ENCODE data around the gene PDE6D. TPM values are rescaled to one million over a fixed set of nuclear protein-coding genes. Genes with fewer than 3 reads are reported as not detected.

The PDE6D gene
- total RNA-seq, 3 donors from 2014 or later (not counting 1 experiment from before 2014, with no cell fraction given), result 21.6 to 29.2 (median 22.8) TPM

GRCh38 chr2:231795525-231796327, 14.6 kb upstream of the PDE6D start:
- H3K27ac Mint-ChIP-seq, result no peak overlapping the region
- no peak for ATAC-seq
- peaks cover 6 to 9% of the 10 kb centered on the region in 2 donors for H3K4me1 Mint-ChIP-seq
- TF ChIP-seq CTCF (IDR thresholded peaks at IDR 0.05), result no peak
- no peak overlapping the region for H3K4me3 Mint-ChIP-seq
- Histone ChIP-seq H3K27ac (ENCODE audit: low read length) (no peak overlapping the region), H3K9me3 (ENCODE audit: control insufficient read depth, insufficient read depth, low read length) (no peaks in the 10 kb centered on the region), H3K36me3 (ENCODE audit: control insufficient read depth, insufficient read depth, low read length) (peaks cover 50% of the 10 kb centered on the region), H3K4me1 (ENCODE audit: control insufficient read depth, insufficient read depth, low read length) (no peaks in the 10 kb centered on the region), H3K4me3 (ENCODE audit: low read length) (no peak overlapping the region), H3K27me3 (ENCODE audit: control insufficient read depth, insufficient read depth, low read length) (no peaks in the 10 kb centered on the region)
- intact Hi-C loops (cut with micrococcal nuclease), result no loop called here
- no peak for DNase-seq
- 98% methylated on average over 9 of the region's 9 CpGs for WGBS (ENCODE audit: insufficient coverage)
- H3K9me3 Mint-ChIP-seq, result no peaks in the 10 kb centered on the region
- H3K36me3 Mint-ChIP-seq, result peaks cover 15% of the 10 kb centered on the region
- H3K27me3 Mint-ChIP-seq (ENCODE audit: low read depth in 2 of 2), result no peaks in the 10 kb centered on the region

GRCh38 chr2:231794383-231794782, 13.3 kb upstream of the PDE6D start:
- WGBS (ENCODE audit: insufficient coverage), result 100% methylated on average over 3 of the region's 3 CpGs
- Mint-ChIP-seq H3K27ac (no peak overlapping the region), H3K9me3 (no peaks in the 10 kb centered on the region), H3K36me3 (peaks cover 15% of the 10 kb centered on the region), H3K27me3 (ENCODE audit: low read depth in 2 of 2) (no peaks in the 10 kb centered on the region), H3K4me3 (no peak overlapping the region), H3K4me1 (peaks cover 6 to 18% of the 10 kb centered on the region in 2 donors)
- ATAC-seq (no peak), DNase-seq (no peak)
- Histone ChIP-seq H3K27ac (ENCODE audit: low read length) (no peak overlapping the region), H3K4me1 (ENCODE audit: control insufficient read depth, insufficient read depth, low read length) (no peaks in the 10 kb centered on the region), H3K27me3 (ENCODE audit: control insufficient read depth, insufficient read depth, low read length) (no peaks in the 10 kb centered on the region), H3K4me3 (ENCODE audit: low read length) (no peak overlapping the region), H3K36me3 (ENCODE audit: control insufficient read depth, insufficient read depth, low read length) (peaks cover 45% of the 10 kb centered on the region), H3K9me3 (ENCODE audit: control insufficient read depth, insufficient read depth, low read length) (no peaks in the 10 kb centered on the region)
- intact Hi-C loops (cut with micrococcal nuclease), result no loop called here
- TF ChIP-seq CTCF (IDR thresholded peaks at IDR 0.05), result no peak

GRCh38 chr2:231791107-231791506, 10.0 kb upstream of the PDE6D start:
- peaks cover 8% of the 10 kb centered on the region for H3K4me1 ChIP-seq (ENCODE audit: control insufficient read depth, insufficient read depth, low read length)
- H3K9me3 ChIP-seq (ENCODE audit: control insufficient read depth, insufficient read depth, low read length), result no peaks in the 10 kb centered on the region
- H3K36me3 ChIP-seq (ENCODE audit: control insufficient read depth, insufficient read depth, low read length), result peaks cover 35% of the 10 kb centered on the region
- no peaks in the 10 kb centered on the region for H3K27me3 Mint-ChIP-seq (ENCODE audit: low read depth in 2 of 2)
- H3K4me3 ChIP-seq (ENCODE audit: low read length), result no peak overlapping the region
- H3K9me3 Mint-ChIP-seq, result no peaks in the 10 kb centered on the region
- DNase-seq (no peak), ATAC-seq (no peak)
- H3K4me3 Mint-ChIP-seq, result no peak overlapping the region
- peaks cover 20 to 38% of the 10 kb centered on the region in 2 donors for H3K4me1 Mint-ChIP-seq
- H3K27ac Mint-ChIP-seq, result no peak overlapping the region
- no peak overlapping the region for H3K27ac ChIP-seq (ENCODE audit: low read length)
- no peak for TF ChIP-seq CTCF (IDR thresholded peaks at IDR 0.05)
- WGBS (ENCODE audit: insufficient coverage), result 90% methylated on average over 3 of the region's 3 CpGs
- H3K27me3 ChIP-seq (ENCODE audit: control insufficient read depth, insufficient read depth, low read length), result no peaks in the 10 kb centered on the region
- intact Hi-C loops (cut with micrococcal nuclease), result no loop called here
- H3K36me3 Mint-ChIP-seq, result peaks cover 8% of the 10 kb centered on the region

- Mint-ChIP-seq H3K27me3 (ENCODE audit: low read depth in 2 of 2) (no peaks in the 10 kb centered on the region), H3K4me1 (peaks cover 49 to 60% of the 10 kb centered on the region in 2 donors), H3K36me3 (no peaks in the 10 kb centered on the region), H3K9me3 (no peaks in the 10 kb centered on the region), H3K4me3 (peak overlapping the region; percentile 95), H3K27ac (peak overlapping the region; percentile 82 to 89)
- ATAC-seq (no peak), DNase-seq (no peak)
- 26% methylated on average over 11 of the region's 11 CpGs for WGBS (ENCODE audit: insufficient coverage)
- H3K9me3 ChIP-seq (ENCODE audit: control insufficient read depth, insufficient read depth, low read length), result no peaks in the 10 kb centered on the region
- peaks cover 18% of the 10 kb centered on the region for H3K4me1 ChIP-seq (ENCODE audit: control insufficient read depth, insufficient read depth, low read length)
- peaks cover 17% of the 10 kb centered on the region for H3K36me3 ChIP-seq (ENCODE audit: control insufficient read depth, insufficient read depth, low read length)
- intact Hi-C loops (cut with micrococcal nuclease), result no loop called here
- H3K27me3 ChIP-seq (ENCODE audit: control insufficient read depth, insufficient read depth, low read length), result no peaks in the 10 kb centered on the region
- no peak for TF ChIP-seq CTCF (IDR thresholded peaks at IDR 0.05)
- H3K4me3 ChIP-seq (ENCODE audit: low read length), result peak overlapping the region; percentile 62
- H3K27ac ChIP-seq (ENCODE audit: low read length), result no peak overlapping the region
Measured at GRCh38 chr2:231786917-231787292, 5.8 kb upstream of the PDE6D start.
